MCF 10A (cell line): Measurements from ENCODE around the gene GCLM. TPM values are rescaled to one million over a fixed set of nuclear protein-coding genes. Genes with fewer than 3 reads are reported as not detected.
"Not testable (repeated sequence)": the region's sequence is repeated elsewhere in the genome, so short reads cannot be mapped to it uniquely, and the experiment has no call there.

Experiments used
- BruUV-seq: library from RNA; stranded (reverse); fragments of 400-500 nt; replicated peaks from 2 replicates; lab custom pipeline; 2021; lab: Mats Ljungman, UMichigan
- CTCF ChIA-PET: fragments of 300-600 bp; sonication (Branson Sonifier 250); formaldehyde crosslinking; extraction: SDS; loops from one replicate; lab custom pipeline; 2021; ENCODE audit warnings: antibody characterized with exemption, inconsistent platforms; lab: Yijun Ruan, JAX
- POLR2A ChIA-PET: fragments of 300-600, 350-650 bp; sonication (Branson Sonifier 250); formaldehyde crosslinking; extraction: SDS; loops from one replicate; lab custom pipeline; 2020; ENCODE audit warnings: antibody characterized with exemption, inconsistent platforms; lab: Yijun Ruan, JAX
- DNase-seq: peaks from one replicate; pipeline ENCODE4 v3.0.0-alpha.2; 2018; ENCODE audit not compliant: unreplicated experiment
- H3K27ac Mint-ChIP-seq: one replicate; pipeline ENCODE4 v1.8.0; 2022; ENCODE audit warnings: mild to moderate bottlenecking, low read depth, mixed read lengths; ENCODE audit not compliant: unreplicated experiment
- H3K27me3 Mint-ChIP-seq: one replicate; pipeline ENCODE4 v1.8.0; 2022; ENCODE audit warnings: mixed read lengths; ENCODE audit not compliant: insufficient read depth, unreplicated experiment
- H3K36me3 Mint-ChIP-seq: one replicate; pipeline ENCODE4 v1.8.0; 2022; ENCODE audit warnings: mild to moderate bottlenecking, moderate library complexity, mixed read lengths; ENCODE audit not compliant: insufficient read depth, unreplicated experiment
- H3K4me1 Mint-ChIP-seq: one replicate; pipeline ENCODE4 v1.8.0; 2022; ENCODE audit warnings: mixed read lengths; ENCODE audit not compliant: insufficient read depth, unreplicated experiment
- H3K4me3 Mint-ChIP-seq: one replicate; pipeline ENCODE4 v1.8.0; 2022; ENCODE audit warnings: mild to moderate bottlenecking, moderate library complexity, mixed read lengths; ENCODE audit not compliant: unreplicated experiment
- H3K9me3 Mint-ChIP-seq: one replicate; pipeline ENCODE4 v1.8.0; 2022; ENCODE audit warnings: mixed read lengths; ENCODE audit not compliant: unreplicated experiment
- CTCF ChIP-seq: fragments of 200-600 bp; IDR thresholded peaks from one replicate; pipeline ENCODE4 v1.8.0; 2022; ENCODE audit warnings: antibody characterized with exemption, mild to moderate bottlenecking; ENCODE audit not compliant: unreplicated experiment
- intact Hi-C: fragments of 100-400 bp; cut with micrococcal nuclease; formaldehyde crosslinking; loops from 2 replicates; pipeline ENCODE4 v1.14.1; 2022
- total RNA-seq: library from RNA; stranded (reverse); gene quantifications from 2 replicates; pipeline ENCODE4 v1.2.3, GENCODE V29; 2022

Gene GCLM
- total RNA-seq, 1 experiment from 2014 or later, result 21.3 TPM

- H3K27me3 Mint-ChIP-seq, result no peaks in the 10 kb centered on the region
- no peaks in the 10 kb centered on the region for H3K9me3 Mint-ChIP-seq
- ChIA-PET POLR2A (no interaction called here), CTCF (interaction anchor here (0.6 to 1.5 kb wide), 8 partner anchors 21 to 781 kb away, joined by 3 to 5 read pairs (median 3); no protein-coding TSS in a partner anchor)
- intact Hi-C loops, result no loop called here
- DNase-seq, result peak; percentile 36
- peaks cover 98% of the 10 kb centered on the region for H3K36me3 Mint-ChIP-seq
- BruUV-seq, result no TSS peak
- H3K4me1 Mint-ChIP-seq, result peaks cover 19% of the 10 kb centered on the region
- no peak overlapping the region for H3K4me3 Mint-ChIP-seq
- no peak overlapping the region for H3K27ac Mint-ChIP-seq
- TF ChIP-seq CTCF, result peak; percentile 48
Measured at GRCh38 chr1:93874025-93874651, 35.1 kb downstream of the GCLM start.

- no peak overlapping the region for H3K4me3 Mint-ChIP-seq
- CTCF ChIA-PET, result interaction anchor here (0.6 to 2.7 kb wide), 6 partner anchors 8 to 294 kb away, joined by 3 to 8 read pairs (median 3); no protein-coding TSS in a partner anchor
- DNase-seq, result no peak
- no peaks in the 10 kb centered on the region for H3K27me3 Mint-ChIP-seq
- no peaks in the 10 kb centered on the region for H3K9me3 Mint-ChIP-seq
- H3K27ac Mint-ChIP-seq, result peak overlapping the region; percentile 27
- peaks cover 97% of the 10 kb centered on the region for H3K36me3 Mint-ChIP-seq
- POLR2A ChIA-PET, result interaction anchor here (1.0 kb wide), 1 partner anchor 273 kb away, joined by 3 read pairs; no protein-coding TSS in a partner anchor
- TF ChIP-seq CTCF, result no peak
- peaks cover 4% of the 10 kb centered on the region for H3K4me1 Mint-ChIP-seq
- BruUV-seq, result no TSS peak
- intact Hi-C loops, result no loop called here
Measured at GRCh38 chr1:93871366-93871765, 37.9 kb downstream of the GCLM start.

- intact Hi-C loops, result no loop called here
- Mint-ChIP-seq H3K9me3 (no peaks in the 10 kb centered on the region), H3K4me1 (no peaks in the 10 kb centered on the region), H3K36me3 (peaks cover 81% of the 10 kb centered on the region), H3K27ac (no peak overlapping the region), H3K4me3 (no peak overlapping the region), H3K27me3 (no peaks in the 10 kb centered on the region)
- DNase-seq, result no peak
- ChIA-PET CTCF (interaction anchor here (0.6 to 0.9 kb wide), 2 partner anchors 18 to 28 kb away, joined by 3 read pairs; no protein-coding TSS in a partner anchor), POLR2A (interaction anchor here (1.2 kb wide), 1 partner anchor 22 kb away, joined by 5 read pairs; no protein-coding TSS in a partner anchor)
- no TSS peak for BruUV-seq
- TF ChIP-seq CTCF, result no peak
Measured at GRCh38 chr1:93869653-93870052, 39.6 kb downstream of the GCLM start.

- H3K9me3 Mint-ChIP-seq, H3K27ac Mint-ChIP-seq, BruUV-seq, H3K4me1 Mint-ChIP-seq, H3K27me3 Mint-ChIP-seq, DNase-seq, intact Hi-C loops, H3K4me3 Mint-ChIP-seq: not testable (repeated sequence)
- H3K36me3 Mint-ChIP-seq, result peaks cover 69% of the 10 kb centered on the region
- CTCF ChIA-PET, result interaction anchor here (0.6 kb wide), 1 partner anchor 218 kb away, joined by 4 read pairs; no protein-coding TSS in a partner anchor
- POLR2A ChIA-PET, result interaction anchor here (0.8 to 1.2 kb wide), 2 partner anchors 11 to 20 kb away, joined by 3 to 5 read pairs; no protein-coding TSS in a partner anchor
Measured at GRCh38 chr1:93868492-93868891, 40.7 kb downstream of the GCLM start.
